NCI-H1930 (cell line): ENCODE data around the gene UBE2E3.
"Not testable (repeated sequence)": the region's sequence is repeated elsewhere in the genome, so short reads cannot be mapped to it uniquely, and the experiment has no call there.

ENCODE experiments used
- DNase-seq, 2 experiments: peaks; one replicate each; lab custom pipeline; 2025; lab: John Stamatoyannopoulos, UW

UBE2E3 gene

DNA sequence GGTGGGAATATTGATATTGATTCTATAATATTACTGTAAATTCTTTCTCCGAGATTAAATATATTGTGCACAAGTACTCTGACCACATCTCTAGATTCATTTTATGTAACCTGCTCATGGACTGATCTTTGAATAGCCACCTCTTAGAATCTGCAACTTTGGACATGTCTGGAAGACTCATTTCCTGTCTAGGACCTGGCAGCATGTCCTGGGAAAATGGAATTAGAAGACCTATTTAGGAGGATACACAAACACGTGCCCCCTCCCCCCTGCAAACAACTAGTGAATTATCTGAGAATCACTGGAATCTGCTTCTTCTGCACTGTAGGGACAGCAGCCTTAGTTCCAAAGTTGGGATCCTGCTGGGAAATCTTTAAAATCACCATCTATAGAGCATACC is 94.1 kb downstream of the UBE2E3 start:
- no peak for DNase-seq

- DNase-seq, result no peak
Measured at GRCh38 chr2:181076658-181077057, 96.3 kb downstream of the UBE2E3 start.

- DNase-seq, result peak; percentile 3 to 26
Measured at GRCh38 chr2:181077128-181077709, 96.8 kb downstream of the UBE2E3 start.

DNA sequence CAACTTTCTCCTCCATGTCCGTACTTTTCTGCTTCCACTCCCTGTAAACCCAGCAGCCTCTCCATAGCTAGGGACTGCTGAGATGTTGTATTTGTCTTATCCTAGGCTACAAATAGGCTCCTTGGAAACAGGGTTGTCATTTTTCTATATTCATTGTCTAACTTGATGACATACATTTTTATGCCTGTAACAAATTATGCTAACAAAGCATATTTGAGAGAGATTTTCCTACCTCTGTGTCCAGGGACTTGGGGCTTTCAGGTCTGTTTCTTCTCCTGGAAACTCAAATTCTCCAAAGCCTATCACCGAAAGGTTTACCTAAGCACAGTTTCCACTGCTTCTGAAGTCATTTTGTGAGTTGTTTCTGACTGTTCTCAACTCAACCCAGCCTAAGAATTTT is 102.7 kb downstream of the UBE2E3 start:
- DNase-seq, result no peak

DNA sequence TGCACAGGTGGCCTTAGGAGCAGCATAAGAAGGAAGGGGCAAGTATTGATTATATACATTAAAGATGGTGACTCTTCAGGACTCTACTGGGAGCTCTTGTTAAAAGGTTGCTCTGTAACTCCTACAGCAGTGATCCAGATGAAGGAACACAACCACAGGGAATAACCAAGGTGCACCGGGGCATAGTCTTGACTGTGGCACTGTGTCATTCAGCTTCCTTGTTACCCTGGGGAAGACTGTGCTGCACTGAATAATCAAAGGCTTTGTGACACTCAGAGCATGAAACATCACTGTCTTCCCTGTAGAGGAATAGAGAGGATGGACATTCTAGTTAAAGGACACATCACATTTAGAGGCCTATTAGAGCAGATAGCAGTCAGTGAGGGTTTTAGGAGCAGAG is 105.3 kb downstream of the UBE2E3 start:
- DNase-seq, result no peak

DNA sequence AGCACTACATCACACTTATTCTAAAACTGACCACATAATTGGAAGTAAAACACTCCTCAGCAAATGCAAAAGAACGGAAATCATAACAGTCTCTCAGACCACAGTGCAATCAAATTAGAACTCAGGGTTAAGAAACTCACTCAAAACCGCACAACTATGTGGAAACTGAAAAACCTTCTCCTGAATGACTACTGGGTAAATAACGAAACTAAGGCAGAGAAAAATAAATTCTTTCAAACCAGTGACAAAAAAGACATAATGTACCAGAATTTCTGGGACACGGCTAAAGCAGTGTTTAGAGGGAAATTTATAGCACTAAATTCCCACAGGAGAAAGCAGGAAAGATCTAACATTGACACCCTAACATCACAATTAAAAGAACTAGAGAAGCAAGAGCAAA is 111.5 kb downstream of the UBE2E3 start:
- DNase-seq, result not testable (repeated sequence)

DNA sequence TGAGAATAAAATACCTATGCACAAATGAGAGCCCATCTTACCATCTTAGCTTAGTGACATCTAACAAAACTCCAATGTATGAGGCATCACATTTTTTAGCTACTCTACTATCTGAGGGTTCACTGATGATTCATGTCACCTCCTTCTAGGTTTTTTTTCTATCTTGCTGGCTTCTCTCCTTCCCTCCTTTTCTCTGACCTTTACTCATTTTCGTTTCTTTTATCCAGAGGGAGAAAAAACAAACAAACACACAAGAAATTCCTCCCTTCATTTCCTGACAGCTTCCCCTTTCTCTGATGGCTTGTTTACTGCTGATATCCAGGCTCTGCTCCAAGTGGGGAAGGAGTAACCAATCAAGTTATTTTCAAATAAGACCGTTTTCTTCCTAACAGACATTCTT is 115.1 kb downstream of the UBE2E3 start:
- DNase-seq, result no peak

- no peak for DNase-seq
Measured at GRCh38 chr2:181103659-181104058, 123.3 kb downstream of the UBE2E3 start.

- peak in 1 of 2 experiments; percentile 20 for DNase-seq
Measured at GRCh38 chr2:181104512-181105115, 124.2 kb downstream of the UBE2E3 start.

DNA sequence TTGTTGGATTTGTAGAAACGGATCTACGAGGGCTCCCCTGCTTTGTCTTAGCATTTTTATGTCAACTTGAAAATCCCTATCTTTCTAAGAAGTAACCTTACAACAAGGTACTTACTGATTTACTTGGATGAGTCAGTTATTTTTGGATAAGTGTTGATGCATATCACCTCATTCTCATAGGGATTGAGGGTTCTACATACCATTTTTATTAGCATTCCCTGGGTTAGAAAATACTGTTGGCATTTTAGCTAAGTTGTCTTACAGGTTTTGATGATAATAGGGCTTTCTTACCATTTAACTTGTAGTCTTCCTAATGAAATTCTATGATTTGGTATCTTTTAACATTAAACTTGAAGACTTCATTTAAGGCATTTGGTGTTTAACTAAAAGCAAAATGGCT is 125.2 kb downstream of the UBE2E3 start:
- DNase-seq, result no peak

GRCh38 chr2:181106229-181106628 is 125.8 kb downstream of the UBE2E3 start:
- DNase-seq, result no peak

DNA sequence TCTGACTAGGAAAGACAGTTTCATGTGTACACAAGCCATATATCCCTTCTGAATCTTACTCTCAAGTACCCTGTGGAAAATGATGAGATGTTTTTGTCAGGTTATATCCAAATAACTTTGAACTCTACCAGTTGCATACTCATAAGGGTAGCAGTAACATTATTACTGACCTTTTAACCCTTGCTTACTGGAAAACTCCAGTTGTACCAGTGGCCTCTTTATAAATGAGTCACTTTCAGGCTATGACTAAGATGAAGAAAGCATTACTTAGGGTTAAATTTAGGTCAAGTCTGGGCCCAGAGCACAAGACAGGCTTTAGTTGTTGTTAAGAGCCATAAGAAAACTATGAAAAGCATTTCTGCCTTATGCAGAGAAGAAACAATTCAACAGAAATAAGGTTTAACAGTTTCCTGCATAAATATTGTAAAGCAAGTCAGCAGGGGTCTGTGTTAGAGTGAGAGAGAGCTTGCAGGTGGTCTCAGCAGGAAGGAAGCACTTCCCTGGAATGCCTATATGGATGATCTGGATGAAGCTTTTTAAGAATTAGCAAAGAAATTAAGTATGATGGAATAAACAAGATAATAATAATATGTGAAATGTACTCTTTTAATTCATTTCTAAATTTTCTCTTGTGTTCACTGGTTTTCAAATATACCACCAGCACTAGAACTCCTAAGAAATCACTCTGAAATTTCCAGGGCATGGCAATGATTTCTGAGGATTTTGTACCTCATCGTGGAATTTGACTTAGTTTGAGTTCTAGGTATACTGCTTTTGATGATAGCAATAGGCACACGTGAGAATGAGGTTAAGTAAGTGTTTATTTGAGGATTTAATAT is 126.6 kb downstream of the UBE2E3 start:
- no peak for DNase-seq

GRCh38 chr2:181107628-181107945 is 127.2 kb downstream of the UBE2E3 start:
- DNase-seq, result no peak

GRCh38 chr2:181111059-181111458 is 130.7 kb downstream of the UBE2E3 start:
- DNase-seq, result no peak

GRCh38 chr2:181112916-181113315 is 132.5 kb downstream of the UBE2E3 start:
- DNase-seq, result no peak
